Osteocyte (in vitro differentiated cells): ENCODE results near the gene IL16. TPM values are rescaled to one million over a fixed set of nuclear protein-coding genes. Genes with fewer than 3 reads are reported as not detected.

ENCODE experiments used
- DNase-seq: peaks from one replicate; pipeline ENCODE4 v3.0.0; 2021; ENCODE audit warnings: mixed read lengths; ENCODE audit not compliant: unreplicated experiment; ENCODE audit errors: extremely low spot score
- H3K27ac Mint-ChIP-seq: one replicate; pipeline ENCODE4 v1.8.0; 2021; ENCODE audit warnings: mild to moderate bottlenecking, mixed read lengths; ENCODE audit not compliant: unreplicated experiment
- H3K27me3 Mint-ChIP-seq: one replicate; pipeline ENCODE4 v1.8.0; 2021; ENCODE audit warnings: mixed read lengths; ENCODE audit not compliant: unreplicated experiment
- H3K36me3 Mint-ChIP-seq: one replicate; pipeline ENCODE4 v1.8.0; 2021; ENCODE audit warnings: mixed read lengths; ENCODE audit not compliant: unreplicated experiment
- H3K4me1 Mint-ChIP-seq: one replicate; pipeline ENCODE4 v1.8.0; 2021; ENCODE audit warnings: mixed read lengths; ENCODE audit not compliant: unreplicated experiment
- H3K4me3 Mint-ChIP-seq: one replicate; pipeline ENCODE4 v1.8.0; 2021; ENCODE audit warnings: mild to moderate bottlenecking, moderate library complexity, mixed read lengths; ENCODE audit not compliant: unreplicated experiment
- H3K9me3 Mint-ChIP-seq: one replicate; pipeline ENCODE4 v1.8.0; 2021; ENCODE audit warnings: mixed read lengths; ENCODE audit not compliant: unreplicated experiment
- CTCF ChIP-seq: fragments of 200-600 bp; sonication (generic); IDR thresholded peaks from 2 replicates; pipeline ENCODE4 v1.5.0; 2021; ENCODE audit warnings: antibody characterized with exemption, mild to moderate bottlenecking, moderate library complexity
- long read RNA-seq: library from polyadenylated mRNA; unstranded; transcript quantifications from one replicate; pipeline ENCODE4 v2.0.0, GENCODE V29; 2021
- total RNA-seq: library from RNA; stranded (reverse); gene quantifications from 2 replicates; pipeline ENCODE4 v1.2.1, GENCODE V29; 2021

The IL16 gene
- total RNA-seq: not detected in 2 replicates
- long read RNA-seq: 0 reads

- TF ChIP-seq CTCF: no peak
- Mint-ChIP-seq H3K4me1 (no peaks in the 10 kb centered on the region), H3K4me3 (no peak within 1 kb of the TSS), H3K9me3 (no peaks in the 10 kb centered on the region), H3K27ac (no peak within 1 kb of the TSS), H3K27me3 (peaks cover 27% of the 10 kb centered on the region), H3K36me3 (no peaks in the 10 kb centered on the region)
- peak; percentile 71 for DNase-seq
Observed at GRCh38 chr15:81196576-81197254, at the start of gene IL16. TSS of gene IL16 (plus strand) at chr15:81196879. CDS start at chr15:81225400, 28,521 bp downstream.

GRCh38 chr15:81151389-81151788 lies 45.3 kb upstream of the IL16 start:
- no peak overlapping the region for H3K4me3 Mint-ChIP-seq
- no peak for DNase-seq
- H3K27ac Mint-ChIP-seq: no peak overlapping the region
- H3K9me3 Mint-ChIP-seq: no peaks in the 10 kb centered on the region
- peaks cover 22% of the 10 kb centered on the region for H3K27me3 Mint-ChIP-seq
- no peaks in the 10 kb centered on the region for H3K4me1 Mint-ChIP-seq
- TF ChIP-seq CTCF: no peak
- H3K36me3 Mint-ChIP-seq: no peaks in the 10 kb centered on the region

GRCh38 chr15:81152339-81152738 lies 44.3 kb upstream of the IL16 start:
- no peak for DNase-seq
- TF ChIP-seq CTCF: no peak
- Mint-ChIP-seq H3K9me3 (no peaks in the 10 kb centered on the region), H3K27ac (no peak overlapping the region), H3K27me3 (peaks cover 26% of the 10 kb centered on the region), H3K4me3 (no peak overlapping the region), H3K36me3 (no peaks in the 10 kb centered on the region), H3K4me1 (no peaks in the 10 kb centered on the region)

GRCh38 chr15:81152799-81153198 lies 43.9 kb upstream of the IL16 start:
- no peak for DNase-seq
- no peak for TF ChIP-seq CTCF
- no peaks in the 10 kb centered on the region for H3K36me3 Mint-ChIP-seq
- H3K4me3 Mint-ChIP-seq: no peak overlapping the region
- H3K9me3 Mint-ChIP-seq: no peaks in the 10 kb centered on the region
- H3K27me3 Mint-ChIP-seq: peaks cover 26% of the 10 kb centered on the region
- H3K4me1 Mint-ChIP-seq: no peaks in the 10 kb centered on the region
- no peak overlapping the region for H3K27ac Mint-ChIP-seq

GRCh38 chr15:81155375-81156218 lies 41.1 kb upstream of the IL16 start:
- Mint-ChIP-seq H3K9me3 (no peaks in the 10 kb centered on the region), H3K4me3 (no peak overlapping the region), H3K27ac (no peak overlapping the region), H3K27me3 (peaks cover 21% of the 10 kb centered on the region), H3K36me3 (no peaks in the 10 kb centered on the region), H3K4me1 (peaks cover 5% of the 10 kb centered on the region)
- DNase-seq: no peak
- TF ChIP-seq CTCF: peak; percentile 66
